Liver (tissue), 3 donors: ENCODE results near the gene GALNT9.

Experiments
- ATF3 ChIP-seq: IDR thresholded peaks from 2 replicates; pipeline ENCODE4 v1.6.1; 2016; ENCODE audit warnings: antibody characterized with exemption
- CTCF ChIP-seq: fragments of 150-350 bp; IDR thresholded peaks from 2 replicates; pipeline ENCODE4 v1.5.1; 2017; ENCODE audit warnings: improper control_type of control experiment, low read depth, low read length; ENCODE audit not compliant: missing input control
- FOXA1 ChIP-seq: IDR thresholded peaks from 2 replicates; pipeline ENCODE4 v1.6.1; 2016; ENCODE audit warnings: antibody characterized with exemption
- JUND ChIP-seq, 2 donors: IDR thresholded peaks; 2 replicates each; pipeline ENCODE4 v1.6.1; 2016; ENCODE audit warnings: antibody characterized with exemption in 2 of 2
- donor health status: healthy.
- donor health status: healthy.

GRCh38 chr12:132170637-132171292, 158.6 kb downstream of the GALNT9 start:
- no peak for TF ChIP-seq CTCF
- no peak for TF ChIP-seq FOXA1
- TF ChIP-seq JUND (IDR thresholded peaks at IDR 0.05), result no peak
- no peak for TF ChIP-seq ATF3
